Forelimb muscle (tissue), 1 donor: ENCODE measurements around the gene ELAPOR1. TPM values are rescaled to one million over a fixed set of nuclear protein-coding genes. Genes with fewer than 3 reads are reported as not detected.

ENCODE experiments used
- DNase-seq: peaks from one replicate; pipeline ENCODE4 v3.0.0-alpha.2; 2013; ENCODE audit warnings: low read depth
- polyA plus RNA-seq: library from polyadenylated mRNA; unstranded; fragments of 120-200 nt; gene quantifications from one replicate; pipeline ENCODE4 v1.2.1, GENCODE V29; 2013; ENCODE audit not compliant: insufficient read length

ELAPOR1 gene, protein sequence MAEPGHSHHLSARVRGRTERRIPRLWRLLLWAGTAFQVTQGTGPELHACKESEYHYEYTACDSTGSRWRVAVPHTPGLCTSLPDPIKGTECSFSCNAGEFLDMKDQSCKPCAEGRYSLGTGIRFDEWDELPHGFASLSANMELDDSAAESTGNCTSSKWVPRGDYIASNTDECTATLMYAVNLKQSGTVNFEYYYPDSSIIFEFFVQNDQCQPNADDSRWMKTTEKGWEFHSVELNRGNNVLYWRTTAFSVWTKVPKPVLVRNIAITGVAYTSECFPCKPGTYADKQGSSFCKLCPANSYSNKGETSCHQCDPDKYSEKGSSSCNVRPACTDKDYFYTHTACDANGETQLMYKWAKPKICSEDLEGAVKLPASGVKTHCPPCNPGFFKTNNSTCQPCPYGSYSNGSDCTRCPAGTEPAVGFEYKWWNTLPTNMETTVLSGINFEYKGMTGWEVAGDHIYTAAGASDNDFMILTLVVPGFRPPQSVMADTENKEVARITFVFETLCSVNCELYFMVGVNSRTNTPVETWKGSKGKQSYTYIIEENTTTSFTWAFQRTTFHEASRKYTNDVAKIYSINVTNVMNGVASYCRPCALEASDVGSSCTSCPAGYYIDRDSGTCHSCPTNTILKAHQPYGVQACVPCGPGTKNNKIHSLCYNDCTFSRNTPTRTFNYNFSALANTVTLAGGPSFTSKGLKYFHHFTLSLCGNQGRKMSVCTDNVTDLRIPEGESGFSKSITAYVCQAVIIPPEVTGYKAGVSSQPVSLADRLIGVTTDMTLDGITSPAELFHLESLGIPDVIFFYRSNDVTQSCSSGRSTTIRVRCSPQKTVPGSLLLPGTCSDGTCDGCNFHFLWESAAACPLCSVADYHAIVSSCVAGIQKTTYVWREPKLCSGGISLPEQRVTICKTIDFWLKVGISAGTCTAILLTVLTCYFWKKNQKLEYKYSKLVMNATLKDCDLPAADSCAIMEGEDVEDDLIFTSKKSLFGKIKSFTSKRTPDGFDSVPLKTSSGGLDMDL
- 0.40 TPM for polyA plus RNA-seq

DNA sequence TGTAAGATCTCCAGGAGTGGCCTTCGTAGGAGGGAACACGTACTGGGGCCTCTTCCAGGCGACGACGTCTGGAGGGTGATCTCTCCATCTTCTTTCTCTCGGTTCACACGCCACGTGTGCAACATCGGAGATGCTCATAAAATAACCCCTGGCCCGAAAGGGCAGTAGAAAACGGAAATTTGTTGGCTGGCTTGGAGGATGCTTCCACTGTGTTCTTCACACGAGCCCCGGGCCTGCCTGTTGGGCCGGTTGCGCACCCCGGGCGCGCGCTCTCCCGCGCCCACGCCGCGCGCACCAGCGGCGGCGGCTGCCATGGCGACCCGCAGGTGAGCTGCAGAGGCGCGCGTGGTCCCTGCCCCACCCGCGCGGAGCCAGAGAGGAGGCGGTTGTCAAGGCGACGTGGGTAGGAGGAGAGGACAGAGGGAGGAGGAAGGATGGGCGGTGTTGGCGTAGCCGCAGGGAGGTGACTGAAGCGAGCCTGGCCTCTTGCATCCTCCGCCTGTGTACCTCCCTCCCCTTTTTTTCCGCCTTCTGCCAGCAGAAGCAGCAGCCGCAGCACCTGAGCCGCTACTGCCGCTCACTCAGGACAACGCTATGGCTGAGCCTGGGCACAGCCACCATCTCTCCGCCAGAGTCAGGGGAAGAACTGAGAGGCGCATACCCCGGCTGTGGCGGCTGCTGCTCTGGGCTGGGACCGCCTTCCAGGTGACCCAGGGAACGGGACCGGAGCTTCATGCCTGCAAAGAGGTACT is at the start of gene ELAPOR1:
Gene ELAPOR1 (plus strand): TSS at position 526 of the 752 bp plus-strand sequence. CDS start 69 bp downstream, at position 595.
- no peak for DNase-seq

DNA sequence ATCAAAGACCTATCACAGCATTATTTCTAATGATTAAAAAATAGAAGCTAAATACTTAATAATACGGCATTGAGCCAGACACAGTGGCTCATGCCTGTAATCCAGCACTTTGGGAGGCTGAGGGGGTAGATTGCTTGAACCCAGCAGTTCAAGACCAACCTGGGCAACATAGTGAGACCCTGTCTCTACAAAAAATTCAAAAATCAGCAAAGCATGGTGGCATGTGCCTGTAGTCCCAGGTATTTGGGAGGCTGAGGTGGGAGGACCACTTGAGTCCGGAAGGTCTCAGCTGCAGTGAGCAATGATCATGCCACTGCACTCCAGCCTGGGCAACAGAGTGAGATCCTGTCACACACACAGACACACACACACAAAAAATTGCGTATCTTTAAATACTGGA is 48.8 kb upstream of the ELAPOR1 start:
- no peak for DNase-seq

- no peak for DNase-seq
Observed at GRCh38 chr1:109067883-109068282, 46.0 kb upstream of the ELAPOR1 start.

DNA sequence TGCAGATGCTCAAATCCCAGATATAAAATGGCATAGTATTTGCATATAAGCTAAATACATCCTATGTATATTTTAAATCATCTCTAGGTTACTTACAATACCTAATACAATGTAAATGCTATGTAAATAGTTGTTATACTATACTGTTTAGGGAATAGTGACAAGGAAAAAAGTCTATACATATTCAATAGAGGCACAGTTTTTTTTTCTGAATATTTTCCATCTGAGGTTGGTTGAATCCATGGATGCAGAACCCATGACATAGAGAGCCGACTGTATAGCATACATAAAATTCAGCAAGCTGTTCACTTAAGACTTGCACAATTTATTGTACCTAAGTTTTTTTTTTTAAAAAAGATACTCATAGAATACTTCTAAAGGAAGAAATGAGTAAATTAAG is 44.6 kb upstream of the ELAPOR1 start:
- no peak for DNase-seq

- peak; percentile 86 for DNase-seq
Observed at GRCh38 chr1:109075531-109076490, 38.1 kb upstream of the ELAPOR1 start, which contains the start of gene TAF13. TAF13 (minus strand) TSS chr1:109076003; CDS start chr1:109075947, 56 bp downstream.

DNA sequence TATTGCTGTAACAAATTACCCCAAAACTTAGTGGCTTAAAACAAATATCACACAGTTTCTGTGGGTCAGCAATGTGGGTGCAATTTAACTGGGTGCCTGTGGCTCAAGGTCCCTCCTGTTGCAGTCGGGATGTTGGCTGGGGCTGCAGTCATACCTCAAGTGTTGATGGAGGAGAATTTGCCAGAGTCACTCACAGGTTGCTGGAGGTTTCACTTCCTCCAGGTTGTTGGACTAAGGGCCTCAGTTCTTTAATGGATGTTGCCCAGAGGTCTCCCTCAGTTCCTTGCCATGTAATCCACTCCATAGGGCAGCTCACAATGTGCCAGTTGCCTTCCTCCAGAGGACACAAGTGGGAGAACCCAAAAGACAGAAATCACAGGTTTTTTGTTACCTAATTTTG is 35.6 kb upstream of the ELAPOR1 start:
- DNase-seq: no peak

DNA sequence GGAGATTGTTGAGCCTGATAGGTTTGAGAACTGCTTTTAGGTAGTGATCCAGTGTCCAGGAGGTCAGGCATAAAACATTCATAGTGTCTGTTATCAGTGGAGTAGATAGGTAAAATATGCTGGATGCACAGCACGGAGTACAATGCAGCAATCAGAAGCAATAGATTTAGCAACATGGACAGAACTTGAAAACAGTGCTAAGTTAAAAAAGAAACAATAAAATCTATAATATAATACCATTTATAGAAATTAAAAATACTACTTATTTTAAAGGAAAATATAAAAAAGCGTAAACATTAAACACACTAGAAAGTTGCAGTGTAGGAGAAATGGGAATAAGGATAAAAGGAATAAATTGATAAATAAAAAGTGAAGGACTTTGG is 34.7 kb upstream of the ELAPOR1 start:
- DNase-seq: no peak

DNA sequence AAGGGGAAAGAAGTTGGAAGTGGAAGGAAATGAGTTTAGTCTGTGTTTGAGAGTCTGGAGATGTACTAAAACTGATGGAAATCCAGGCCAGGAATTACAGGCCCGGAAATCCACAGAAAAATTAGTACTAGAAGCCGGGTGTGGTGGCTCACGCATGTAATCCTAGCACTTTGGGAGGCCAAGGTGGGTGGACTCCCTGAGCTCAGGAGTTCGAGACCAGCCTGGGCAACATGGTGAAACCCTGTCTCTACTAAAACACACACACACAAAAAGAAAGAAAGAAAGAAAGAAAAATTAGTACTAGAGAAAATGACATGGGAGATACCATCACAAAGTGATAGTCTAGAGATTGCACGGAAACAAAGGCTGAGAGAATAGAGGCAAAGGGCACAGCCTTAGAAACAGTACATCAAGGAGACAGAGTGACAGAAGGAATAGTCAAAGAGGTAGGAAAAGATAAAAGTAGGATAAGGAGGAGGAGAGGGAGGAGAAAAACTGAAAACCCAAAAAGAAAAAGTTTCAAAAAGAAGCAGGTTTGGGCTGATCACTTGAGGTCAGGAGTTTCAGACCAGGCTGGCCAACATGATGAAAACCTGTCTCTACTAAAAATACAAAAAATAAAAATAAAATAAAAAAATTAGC is 33.4 kb upstream of the ELAPOR1 start:
- no peak for DNase-seq

- DNase-seq: no peak
Observed at GRCh38 chr1:109083501-109083900, 30.4 kb upstream of the ELAPOR1 start.

GRCh38 chr1:109083923-109084322 is 30.0 kb upstream of the ELAPOR1 start:
- no peak for DNase-seq

GRCh38 chr1:109084563-109085517 is 29.1 kb upstream of the ELAPOR1 start:
- no peak for DNase-seq

DNA sequence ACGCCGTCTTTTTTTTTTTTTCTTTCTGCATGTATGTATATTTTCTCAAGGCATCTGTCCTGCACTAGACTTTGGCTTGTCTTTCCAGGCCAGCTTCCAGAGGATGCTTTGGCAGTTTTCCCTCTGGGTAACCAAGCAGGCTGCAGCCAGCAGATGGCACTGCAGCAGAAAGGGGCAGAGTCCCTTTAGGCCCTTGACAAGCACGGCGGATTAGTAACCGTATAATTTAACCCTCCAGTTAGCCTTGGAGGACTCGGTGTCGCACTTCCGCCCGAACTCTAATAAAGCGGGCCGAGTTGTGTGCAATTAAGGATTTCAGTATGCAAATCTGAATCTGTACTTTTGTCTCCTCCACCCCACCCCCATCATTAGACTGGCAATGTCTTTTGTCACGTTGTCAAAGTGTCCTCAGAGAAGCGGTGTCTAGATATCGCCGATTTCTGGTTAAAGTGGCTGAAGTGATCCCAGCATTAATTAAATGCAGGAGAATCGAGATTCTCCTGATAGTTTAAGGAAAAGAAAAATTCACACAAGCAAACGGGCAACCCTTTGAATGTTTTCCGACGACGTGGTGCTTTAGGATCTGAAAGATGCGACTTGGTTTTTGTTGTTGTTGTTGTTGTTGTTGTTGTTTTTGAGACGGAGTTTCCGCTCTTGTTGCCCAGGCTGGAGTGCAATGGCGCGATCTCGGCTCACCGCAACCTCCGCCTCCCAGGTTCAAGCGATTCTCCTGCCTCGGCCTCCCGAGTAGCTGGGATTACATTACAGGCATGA is 24.5 kb upstream of the ELAPOR1 start:
- no peak for DNase-seq

- DNase-seq: peak; percentile 90
Observed at GRCh38 chr1:109090196-109091077, 23.5 kb upstream of the ELAPOR1 start, which contains the start of gene TMEM167B. TMEM167B (plus strand) TSS chr1:109090764; CDS start chr1:109090873, 109 bp downstream.

- no peak for DNase-seq
Observed at GRCh38 chr1:109091078-109091838, 22.7 kb upstream of the ELAPOR1 start.

DNA sequence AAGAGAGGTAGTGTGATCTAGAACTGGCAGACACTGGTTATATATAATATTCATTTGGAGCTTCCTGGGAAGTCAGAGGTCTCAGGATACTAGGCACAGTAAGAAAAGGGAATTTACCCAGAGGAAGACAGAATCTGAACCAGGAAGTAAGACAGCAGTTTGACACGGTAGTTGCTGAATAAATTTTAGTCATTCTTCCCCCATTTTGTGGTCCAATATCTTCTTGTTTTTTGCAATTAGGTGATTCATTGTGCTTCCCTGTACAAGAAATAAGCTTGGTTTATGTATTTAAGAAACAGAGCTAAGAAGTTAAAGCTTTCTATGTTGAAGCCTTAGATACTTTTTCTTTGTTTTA is 22.1 kb upstream of the ELAPOR1 start:
- DNase-seq: no peak

DNA sequence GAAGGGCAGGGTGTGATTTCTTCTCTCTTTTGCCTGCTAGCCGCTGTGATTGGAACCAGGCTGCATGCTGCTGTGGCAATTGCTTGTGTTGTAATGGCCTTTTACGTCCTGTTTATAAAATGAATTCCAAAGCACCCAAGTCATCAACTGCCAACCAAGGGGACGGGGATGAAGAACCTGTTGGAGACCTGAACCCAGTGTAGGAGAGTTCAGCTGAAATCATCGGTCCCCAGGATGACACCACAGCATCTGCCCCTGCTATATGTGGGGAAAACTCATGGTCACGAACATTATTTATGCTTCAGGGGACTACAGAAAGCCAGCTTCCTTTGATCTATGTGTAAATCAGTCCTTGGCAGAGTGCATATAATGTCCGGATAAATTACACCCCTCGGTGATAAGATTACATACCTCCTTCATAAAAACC is 19.5 kb upstream of the ELAPOR1 start:
- no peak for DNase-seq
